Right lobe of liver (tissue), 6 donors: ENCODE results near the gene SEPTIN5. TPM values are rescaled to one million over a fixed set of nuclear protein-coding genes. Genes with fewer than 3 reads are reported as not detected.

Experiments
- ATAC-seq, 4 donors: fragments of 200-7000 bp; cut with Tn5 transposase; one replicate each; pipeline ENCODE4 v1.9.1; 2020; ENCODE audit warnings: mild to moderate bottlenecking in 4 of 4, moderate library complexity in 4 of 4
- DNase-seq, 3 donors: peaks; one replicate each; pipeline ENCODE4 v3.0.0-alpha.2; 2020
- H3K27ac ChIP-seq, 3 donors: fragments of 200-600 bp; one replicate each; pipeline ENCODE4 v1.8.0; 2022
- H3K27me3 ChIP-seq, 2 donors: fragments of 200-600 bp; one replicate each; pipeline ENCODE4 v1.8.0; 2022
- H3K36me3 ChIP-seq, 4 donors: fragments of 200-600 bp; sonication (generic) in 1 of 4; one replicate each; pipeline versions ENCODE4 v1.5.1 to v1.8.0; 2017 to 2022; ENCODE audit warnings: control low read depth in 1 of 4
- H3K4me1 ChIP-seq, 4 donors: fragments of 200-600 bp; sonication (generic) in 1 of 4; one replicate each; pipeline versions ENCODE4 v1.5.1 to v1.8.0; 2017 to 2022; ENCODE audit warnings: control low read depth in 1 of 4
- H3K4me3 ChIP-seq, 3 donors: fragments of 200-600 bp; one replicate each; pipeline ENCODE4 v1.8.0; 2022
- H3K9me3 ChIP-seq, 4 donors: fragments of 200-600 bp; sonication (generic) in 1 of 4; one replicate each; pipeline versions ENCODE4 v1.5.1 to v1.8.0; 2017 to 2022; ENCODE audit warnings: control low read depth in 1 of 4
- CTCF ChIP-seq, 4 donors: fragments of 200-600 bp in 3 of 4; fragments of 450-650 bp in 1 of 4; IDR thresholded peaks; one replicate each; pipeline versions ENCODE4 v1.5.1 to v1.8.0; 2016 to 2022; ENCODE audit warnings: antibody characterized with exemption in 4 of 4, mild to moderate bottlenecking in 2 of 4
- POLR2A ChIP-seq: fragments of 450-650 bp; IDR thresholded peaks from one replicate; pipeline ENCODE4 v1.6.1; 2017; ENCODE audit warnings: antibody characterized with exemption, mild to moderate bottlenecking
- WGBS: methylation state at CpG from one replicate; pipeline ENCODE4 v1.1.6; 2018; ENCODE audit warnings: low coverage, low lambda C conversion rate; ENCODE audit not compliant: insufficient coverage; ENCODE audit errors: missing lambda C conversion rate; 5-methylcytosine and 5-hydroxymethylcytosine counted together
- intact Hi-C, 2 donors: fragments of 100-400 bp; cut with DNase I; formaldehyde crosslinking; loops; one replicate each; pipeline versions ENCODE4 v1.11.2 to v1.14.1; 2022
- total RNA-seq, 6 experiments: library from RNA; depleted of rRNA in 2 of 6; stranded (reverse); fragments of >200 nt in 2 of 6; fragmentation: NEBNext Ultra II Directional in 3 of 6; extraction: Animal tissue kit (Norgen Biotek cat#: 25700) in 3 of 6; gene quantifications; one replicate each; pipeline versions ENCODE4 v1.1.0 to v1.2.4, GENCODE V29; 2016 to 2023
- donor health status: DM: no; HTN: yes; CAD: no.
- donor health status: DM: no; HTN: no; CAD: no.
- donor health status: DM: no; HTN: no; CAD: no.
- donor health status: DM: no; HTN: yes; CAD: no.
- donor health status: DM: no; HTN: yes; CAD: no.

SEPTIN5 gene
- total RNA-seq, 6 experiments from 2014 or later: 1.3 to 3.7 (median 2.1) TPM

GRCh38 chr22:19691721-19692341 lies 22.5 kb upstream of the SEPTIN5 start:
- 42% methylated on average over 18 of the region's 19 CpGs for WGBS
- intact Hi-C loops: no loop called here

GRCh38 chr22:19693581-19693980 lies 20.7 kb upstream of the SEPTIN5 start:
- 83% methylated on average over 1 of the region's 14 CpGs for WGBS
- no peaks in the 10 kb centered on the region for H3K9me3 ChIP-seq
- H3K4me1 ChIP-seq: no peaks in the 10 kb centered on the region
- no peak overlapping the region for H3K27ac ChIP-seq
- no peak for TF ChIP-seq CTCF (IDR thresholded peaks at IDR 0.05)
- no peak for TF ChIP-seq POLR2A
- DNase-seq (no peak), ATAC-seq (no peak)
- H3K4me3 ChIP-seq: no peak overlapping the region
- H3K36me3 ChIP-seq: no peaks in the 10 kb centered on the region
- no peaks in the 10 kb centered on the region for H3K27me3 ChIP-seq
- intact Hi-C loops: no loop called here

More at GRCh38 chr22:19691721-19692341, 22.5 kb upstream of the SEPTIN5 start:
- Histone ChIP-seq H3K27me3 (no peaks in the 10 kb centered on the region), H3K4me1 (no peaks in the 10 kb centered on the region), H3K9me3 (no peaks in the 10 kb centered on the region), H3K36me3 (no peaks in the 10 kb centered on the region), H3K4me3 (no peak overlapping the region), H3K27ac (no peak overlapping the region)
- DNase-seq (no peak), ATAC-seq (peak in 1 of 4 donors; percentile 37)
- TF ChIP-seq POLR2A (no peak), CTCF (IDR thresholded peaks at IDR 0.05) (no peak)

- TF ChIP-seq POLR2A (no peak), CTCF (IDR thresholded peaks at IDR 0.05) (no peak)
- no peaks in the 10 kb centered on the region for H3K27me3 ChIP-seq
- intact Hi-C loops: no loop called here
Observed at GRCh38 chr22:19693981-19694670, 20.2 kb upstream of the SEPTIN5 start.

GRCh38 chr22:19694696-19695095 lies 19.6 kb upstream of the SEPTIN5 start:
- H3K9me3 ChIP-seq: no peaks in the 10 kb centered on the region
- no peak for ATAC-seq
- intact Hi-C loops: no loop called here
- TF ChIP-seq POLR2A (no peak), CTCF (IDR thresholded peaks at IDR 0.05) (no peak)
- H3K27me3 ChIP-seq: no peaks in the 10 kb centered on the region
- H3K27ac ChIP-seq: no peak overlapping the region
- no peak for DNase-seq
- no peaks in the 10 kb centered on the region for H3K36me3 ChIP-seq
- WGBS: 84% methylated on average over 10 of the region's 13 CpGs
- H3K4me3 ChIP-seq: no peak overlapping the region
- H3K4me1 ChIP-seq: no peaks in the 10 kb centered on the region

More at GRCh38 chr22:19693981-19694670, 20.2 kb upstream of the SEPTIN5 start:
- no peak for DNase-seq
- no peak for ATAC-seq
- WGBS: 80% methylated on average over 7 of the region's 12 CpGs
- Histone ChIP-seq H3K4me1 (no peaks in the 10 kb centered on the region), H3K36me3 (no peaks in the 10 kb centered on the region), H3K27ac (no peak overlapping the region), H3K4me3 (no peak overlapping the region), H3K9me3 (no peaks in the 10 kb centered on the region)
